HL-60 (cell line): ENCODE results near the gene MTLN.

Experiments used
- GABPA ChIP-seq: IDR thresholded peaks from 2 replicates; pipeline ENCODE4 v1.6.1; 2012; ENCODE audit warnings: low read depth
- POLR2AphosphoS5 ChIP-seq: IDR thresholded peaks from 2 replicates; pipeline ENCODE4 v1.6.1; 2012; ENCODE audit warnings: low read depth
- TF ChIP-seq, protein P1 (sequence below): IDR thresholded peaks from one replicate; pipeline ENCODE4 v1.5.1; 2011; ENCODE audit warnings: low read length, control low read depth, inconsistent platforms; ENCODE audit not compliant: insufficient read depth

DNA sequence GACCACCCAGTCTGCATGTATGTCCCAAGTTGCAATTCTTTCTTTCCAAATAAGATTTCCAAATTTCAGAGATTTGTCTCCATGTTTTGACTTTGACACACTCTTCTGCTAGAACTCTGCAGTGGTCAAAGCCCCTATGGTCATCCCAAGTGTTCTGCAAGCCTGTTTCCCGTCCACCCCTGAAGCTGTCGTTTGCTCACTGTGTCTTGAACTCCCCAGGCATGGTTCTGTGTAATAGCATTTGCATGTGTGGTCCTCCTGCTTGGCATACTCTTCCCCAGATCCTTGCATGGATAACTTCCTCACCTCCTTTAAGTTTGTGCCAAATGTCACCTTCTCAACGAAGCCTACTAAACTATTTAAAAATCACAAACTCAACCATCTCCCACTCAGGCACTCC lies 3.9 kb upstream of the MTLN start:
- no peak for TF ChIP-seq POLR2AphosphoS5
- TF ChIP-seq, protein P1, sequence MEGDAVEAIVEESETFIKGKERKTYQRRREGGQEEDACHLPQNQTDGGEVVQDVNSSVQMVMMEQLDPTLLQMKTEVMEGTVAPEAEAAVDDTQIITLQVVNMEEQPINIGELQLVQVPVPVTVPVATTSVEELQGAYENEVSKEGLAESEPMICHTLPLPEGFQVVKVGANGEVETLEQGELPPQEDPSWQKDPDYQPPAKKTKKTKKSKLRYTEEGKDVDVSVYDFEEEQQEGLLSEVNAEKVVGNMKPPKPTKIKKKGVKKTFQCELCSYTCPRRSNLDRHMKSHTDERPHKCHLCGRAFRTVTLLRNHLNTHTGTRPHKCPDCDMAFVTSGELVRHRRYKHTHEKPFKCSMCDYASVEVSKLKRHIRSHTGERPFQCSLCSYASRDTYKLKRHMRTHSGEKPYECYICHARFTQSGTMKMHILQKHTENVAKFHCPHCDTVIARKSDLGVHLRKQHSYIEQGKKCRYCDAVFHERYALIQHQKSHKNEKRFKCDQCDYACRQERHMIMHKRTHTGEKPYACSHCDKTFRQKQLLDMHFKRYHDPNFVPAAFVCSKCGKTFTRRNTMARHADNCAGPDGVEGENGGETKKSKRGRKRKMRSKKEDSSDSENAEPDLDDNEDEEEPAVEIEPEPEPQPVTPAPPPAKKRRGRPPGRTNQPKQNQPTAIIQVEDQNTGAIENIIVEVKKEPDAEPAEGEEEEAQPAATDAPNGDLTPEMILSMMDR = no peak
- no peak for TF ChIP-seq GABPA
